WI38 (cell line): Measurements from ENCODE around the gene ITGB4.

Source experiments
- H3K4me3 ChIP-seq: 2 replicates; pipeline ENCODE4 v1.5.1; 2011; ENCODE audit warnings: low read depth, mild to moderate bottlenecking, control low read depth, low read length
- CTCF ChIP-seq: IDR thresholded peaks from 2 replicates; pipeline ENCODE4 v1.5.1; 2012; ENCODE audit warnings: low read depth, mild to moderate bottlenecking, control low read depth, low read length

Gene ITGB4

DNA sequence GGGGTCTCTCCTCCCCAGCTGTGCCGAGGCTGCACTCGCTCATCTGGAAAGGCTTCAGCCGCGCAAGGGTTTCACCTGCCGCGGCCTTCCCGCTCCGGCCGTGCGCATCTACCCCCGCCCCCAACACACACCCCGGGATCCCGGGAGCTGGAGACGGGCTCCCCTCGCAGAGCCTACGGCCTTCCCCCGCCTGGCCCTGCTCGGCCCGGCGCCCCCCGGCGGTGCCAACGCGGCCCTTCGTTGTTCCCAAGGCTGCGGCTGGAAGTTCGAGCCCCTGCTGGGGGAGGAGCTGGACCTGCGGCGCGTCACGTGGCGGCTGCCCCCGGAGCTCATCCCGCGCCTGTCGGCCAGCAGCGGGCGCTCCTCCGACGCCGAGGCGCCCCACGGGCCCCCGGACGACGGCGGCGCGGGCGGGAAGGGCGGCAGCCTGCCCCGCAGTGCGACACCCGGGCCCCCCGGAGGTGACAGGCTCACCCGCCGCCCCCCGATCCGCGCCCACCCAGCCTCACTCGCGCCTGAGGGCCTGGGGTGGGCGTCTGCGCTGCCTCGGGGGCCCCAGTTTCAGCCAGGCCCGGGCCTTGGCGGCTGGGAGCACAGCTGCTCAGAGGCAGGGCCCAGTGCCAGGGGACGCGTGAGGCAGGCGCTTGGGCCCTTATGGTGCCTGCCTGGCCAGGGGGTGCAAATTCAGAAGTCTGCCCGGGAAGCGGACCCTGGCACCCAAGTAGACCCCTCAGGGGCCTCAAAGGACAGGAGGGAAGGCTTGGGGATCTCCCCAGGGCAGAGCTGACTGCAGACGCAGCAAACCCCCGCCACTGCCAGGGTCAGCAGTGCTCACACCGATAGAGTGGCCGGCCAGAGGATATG is 32.5 kb downstream of the ITGB4 start:
- TF ChIP-seq CTCF, result peak; percentile 30; the same call in 1 of the 2 replicates
- peak overlapping the region; percentile 56 for H3K4me3 ChIP-seq

GRCh38 chr17:75754378-75755204 is 33.3 kb downstream of the ITGB4 start:
- TF ChIP-seq CTCF, result no peak
- no peak overlapping the region for H3K4me3 ChIP-seq

DNA sequence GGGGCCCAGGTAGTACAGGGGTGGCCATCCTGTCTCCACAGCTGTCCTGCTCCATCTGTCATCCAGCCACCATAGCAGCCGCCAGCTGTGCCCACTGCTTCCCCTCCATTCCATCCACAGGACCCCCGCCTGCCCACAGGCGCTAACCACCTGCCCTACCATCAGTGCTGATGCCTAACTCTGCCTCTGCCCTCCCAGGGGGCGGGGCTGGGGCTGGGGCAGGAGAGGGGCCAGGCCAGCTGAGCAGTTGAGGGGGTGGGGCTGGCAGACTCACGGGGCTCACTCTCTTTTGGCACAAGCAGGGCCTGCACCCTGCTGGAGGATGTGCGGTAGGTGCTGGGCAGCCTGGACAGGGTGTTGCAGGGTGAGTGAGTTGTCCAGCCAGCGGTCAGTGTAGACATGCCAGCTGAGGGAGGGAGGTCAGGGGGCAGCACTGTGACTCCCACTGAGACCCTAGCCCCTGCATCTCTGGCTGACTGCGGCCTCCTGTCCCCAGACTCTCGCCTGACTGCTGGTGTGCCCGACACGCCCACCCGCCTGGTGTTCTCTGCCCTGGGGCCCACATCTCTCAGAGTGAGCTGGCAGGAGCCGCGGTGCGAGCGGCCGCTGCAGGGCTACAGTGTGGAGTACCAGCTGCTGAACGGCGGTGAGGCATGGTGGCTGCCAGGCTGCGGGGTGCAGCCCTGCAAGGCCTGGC is 34.1 kb downstream of the ITGB4 start:
- no peak overlapping the region for H3K4me3 ChIP-seq
- TF ChIP-seq CTCF, result no peak

- no peak overlapping the region for H3K4me3 ChIP-seq
- no peak for TF ChIP-seq CTCF
These were observed 34.7 kb downstream of the ITGB4 start for GRCh38 chr17:75755990-75756389.

DNA sequence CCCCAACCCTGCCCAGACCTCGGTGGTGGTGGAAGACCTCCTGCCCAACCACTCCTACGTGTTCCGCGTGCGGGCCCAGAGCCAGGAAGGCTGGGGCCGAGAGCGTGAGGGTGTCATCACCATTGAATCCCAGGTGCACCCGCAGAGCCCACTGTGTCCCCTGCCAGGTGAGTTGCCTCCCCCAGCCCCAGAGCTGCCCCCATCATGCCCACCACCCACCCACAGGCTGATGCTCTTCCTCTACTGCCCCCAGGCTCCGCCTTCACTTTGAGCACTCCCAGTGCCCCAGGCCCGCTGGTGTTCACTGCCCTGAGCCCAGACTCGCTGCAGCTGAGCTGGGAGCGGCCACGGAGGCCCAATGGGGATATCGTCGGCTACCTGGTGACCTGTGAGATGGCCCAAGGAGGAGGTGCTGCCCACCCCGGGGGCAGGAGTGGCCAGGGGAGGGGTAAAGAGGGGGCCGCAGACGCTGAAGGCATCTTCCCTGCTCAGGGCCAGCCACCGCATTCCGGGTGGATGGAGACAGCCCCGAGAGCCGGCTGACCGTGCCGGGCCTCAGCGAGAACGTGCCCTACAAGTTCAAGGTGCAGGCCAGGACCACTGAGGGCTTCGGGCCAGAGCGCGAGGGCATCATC is 35.3 kb downstream of the ITGB4 start:
- H3K4me3 ChIP-seq, result no peak overlapping the region
- TF ChIP-seq CTCF, result no peak

DNA sequence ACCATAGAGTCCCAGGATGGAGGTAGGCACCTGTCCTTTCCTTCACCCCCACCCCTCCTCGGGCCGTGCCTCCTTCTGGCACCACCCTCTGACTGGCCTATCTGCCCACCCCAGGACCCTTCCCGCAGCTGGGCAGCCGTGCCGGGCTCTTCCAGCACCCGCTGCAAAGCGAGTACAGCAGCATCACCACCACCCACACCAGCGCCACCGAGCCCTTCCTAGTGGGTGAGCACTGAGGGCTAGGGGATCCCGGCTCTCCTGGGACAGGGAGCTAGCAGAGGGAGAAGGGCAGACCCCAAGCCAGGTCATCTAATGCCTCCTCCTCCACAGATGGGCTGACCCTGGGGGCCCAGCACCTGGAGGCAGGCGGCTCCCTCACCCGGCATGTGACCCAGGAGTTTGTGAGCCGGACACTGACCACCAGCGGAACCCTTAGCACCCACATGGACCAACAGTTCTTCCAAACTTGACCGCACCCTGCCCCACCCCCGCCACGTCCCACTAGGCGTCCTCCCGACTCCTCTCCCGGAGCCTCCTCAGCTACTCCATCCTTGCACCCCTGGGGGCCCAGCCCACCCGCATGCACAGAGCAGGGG is 35.9 kb downstream of the ITGB4 start:
- no peak overlapping the region for H3K4me3 ChIP-seq
- TF ChIP-seq CTCF, result no peak
